Testis (tissue), 2 donors: ENCODE data around the gene KLF9.
"Not testable (repeated sequence)": the region's sequence is repeated elsewhere in the genome, so short reads cannot be mapped to it uniquely, and the experiment has no call there.

ENCODE experiments used
- CTCF ChIP-seq, 3 experiments: fragments of 450-650 bp in 2 of 3; fragments of 200-600 bp in 1 of 3; sonication (generic) in 1 of 3; IDR thresholded peaks; one replicate each; pipeline ENCODE4 v1.5.1; 2016 to 2019; ENCODE audit warnings: antibody characterized with exemption in 3 of 3, mild to moderate bottlenecking in 2 of 3, moderate library complexity in 1 of 3
- POLR2A ChIP-seq: fragments of 450-650 bp; IDR thresholded peaks from one replicate; pipeline ENCODE4 v1.6.1; 2017; ENCODE audit warnings: antibody characterized with exemption, mild to moderate bottlenecking, moderate library complexity

DNA sequence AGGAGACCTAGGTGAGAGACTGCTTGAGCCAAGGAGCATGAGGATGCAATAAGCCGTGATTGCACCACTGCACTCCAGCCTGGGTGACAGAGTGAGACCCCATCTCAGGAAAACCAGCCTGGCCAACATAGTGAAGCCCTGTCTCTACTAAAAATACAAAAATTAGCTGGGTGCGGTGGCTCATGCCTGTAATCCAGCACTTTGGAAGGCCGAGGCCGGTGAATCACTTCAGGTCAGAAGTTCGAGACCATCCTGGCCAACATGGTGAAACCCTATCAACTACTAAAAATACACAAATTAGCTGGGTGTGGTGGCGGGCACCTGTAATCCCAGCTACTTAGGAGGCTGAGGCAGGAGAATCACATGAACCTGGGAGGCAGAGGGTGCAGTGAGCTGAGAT, 13.2 kb downstream of the KLF9 start:
- not testable (repeated sequence) for TF ChIP-seq CTCF (IDR thresholded peaks at IDR 0.05); POLR2A
